GM19193 (cell line): ENCODE measurements around the gene HSPD1.

Experiments
- POLR2A ChIP-seq: IDR thresholded peaks from 4 replicates; pipeline ENCODE4 v1.6.1; 2011; ENCODE audit not compliant: insufficient read depth, insufficient read length; ENCODE audit errors: extremely low read depth

Gene HSPD1

DNA sequence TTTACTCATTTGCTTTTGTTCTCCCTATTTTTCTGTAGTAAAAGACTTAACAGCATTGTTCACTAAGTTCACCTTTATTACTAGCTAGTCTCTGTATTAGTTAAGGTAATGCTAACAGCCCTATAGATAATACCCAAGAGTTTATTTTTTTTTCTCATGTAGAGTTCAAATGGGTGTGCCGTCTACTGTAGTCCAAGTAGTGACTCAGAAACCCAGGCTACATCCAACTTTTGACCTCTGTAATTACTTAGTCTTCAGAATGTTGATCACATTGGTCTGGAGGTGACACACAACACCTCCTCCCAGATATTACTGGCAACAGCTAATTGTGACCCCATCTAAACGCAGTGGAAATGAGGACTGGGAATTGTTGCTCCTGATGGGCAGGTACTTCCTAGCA is 38.6 kb downstream of the HSPD1 start:
- TF ChIP-seq POLR2A = no peak

DNA sequence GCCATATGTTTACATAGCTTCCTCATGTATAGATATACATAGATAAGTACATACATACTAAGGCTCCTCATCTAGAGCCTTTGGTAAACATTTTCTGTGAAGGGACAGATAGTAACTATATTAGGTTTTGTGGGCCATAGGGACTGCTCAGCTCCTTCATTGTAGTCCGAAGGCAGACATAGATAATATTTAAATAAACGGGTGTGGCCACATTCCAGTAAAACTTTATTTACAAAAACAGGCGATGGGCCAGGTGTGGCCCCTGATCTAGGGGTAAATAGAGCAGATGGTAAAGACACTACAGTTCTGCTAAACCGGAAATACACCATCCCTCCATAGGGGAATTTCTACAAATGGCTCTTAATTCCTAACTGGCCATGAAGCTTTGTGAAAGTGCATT is 39.0 kb downstream of the HSPD1 start:
- TF ChIP-seq POLR2A = no peak

DNA sequence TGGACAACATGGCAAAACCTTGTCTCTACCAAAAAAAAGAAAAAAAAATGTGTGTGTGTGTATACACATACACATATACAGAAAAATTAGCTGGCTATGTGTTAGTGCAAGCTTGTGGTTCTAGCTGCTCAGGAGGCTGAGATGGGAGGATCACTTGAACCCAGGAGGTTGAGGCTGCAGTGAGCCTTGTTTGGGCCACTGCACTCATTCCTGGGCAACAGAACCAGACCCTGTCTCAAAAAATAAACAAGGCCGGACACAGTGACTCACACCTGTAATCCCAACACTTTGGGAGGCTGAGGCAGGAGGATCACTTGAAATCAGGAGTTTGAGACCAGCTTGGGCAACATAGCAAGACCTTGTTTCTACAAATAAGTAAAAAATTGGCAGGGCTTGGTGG is 44.2 kb downstream of the HSPD1 start:
- TF ChIP-seq POLR2A = no peak

DNA sequence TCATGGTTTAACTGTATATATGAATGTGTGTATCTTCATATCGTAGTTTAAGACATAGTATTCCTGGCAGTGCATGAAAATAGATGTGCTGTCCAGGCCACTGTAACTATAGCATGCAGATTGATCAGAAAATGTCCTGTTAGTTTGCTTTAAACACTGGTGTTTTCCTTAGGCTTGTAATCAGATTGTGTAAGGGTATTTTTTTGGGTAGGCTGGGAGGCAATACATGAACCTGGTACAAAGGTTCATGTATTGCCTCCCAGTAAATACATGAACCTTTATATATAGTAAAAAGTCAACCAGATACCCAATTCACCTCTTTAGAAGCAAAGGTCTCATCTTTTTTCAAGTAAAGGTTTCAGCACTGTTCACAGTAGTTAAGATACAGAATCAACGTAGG is 44.7 kb downstream of the HSPD1 start:
- no peak for TF ChIP-seq POLR2A

DNA sequence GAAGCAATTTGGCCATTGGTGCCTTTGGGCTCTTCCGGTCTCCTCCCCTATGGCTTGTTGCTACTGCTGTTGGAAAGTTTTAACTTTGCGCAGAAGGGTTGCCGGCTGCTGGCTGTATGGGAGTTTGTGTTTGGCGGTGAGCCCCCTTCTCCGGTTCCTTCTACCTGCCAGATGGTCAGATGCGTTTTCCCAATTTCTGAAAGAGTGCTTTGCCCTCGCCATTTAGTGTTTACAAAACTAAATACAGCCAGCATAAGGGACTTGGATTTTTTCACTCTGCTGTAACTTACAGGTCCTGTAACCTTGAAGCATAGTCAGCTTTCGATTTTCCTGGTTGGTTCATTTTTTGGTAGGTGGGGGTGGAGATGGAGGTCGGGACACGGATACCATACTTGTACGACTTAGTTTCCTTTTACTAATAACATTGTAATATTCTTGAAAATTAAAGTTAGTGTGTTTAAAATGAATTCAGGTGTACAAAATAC is 45.7 kb downstream of the HSPD1 start:
- TF ChIP-seq POLR2A = no peak

DNA sequence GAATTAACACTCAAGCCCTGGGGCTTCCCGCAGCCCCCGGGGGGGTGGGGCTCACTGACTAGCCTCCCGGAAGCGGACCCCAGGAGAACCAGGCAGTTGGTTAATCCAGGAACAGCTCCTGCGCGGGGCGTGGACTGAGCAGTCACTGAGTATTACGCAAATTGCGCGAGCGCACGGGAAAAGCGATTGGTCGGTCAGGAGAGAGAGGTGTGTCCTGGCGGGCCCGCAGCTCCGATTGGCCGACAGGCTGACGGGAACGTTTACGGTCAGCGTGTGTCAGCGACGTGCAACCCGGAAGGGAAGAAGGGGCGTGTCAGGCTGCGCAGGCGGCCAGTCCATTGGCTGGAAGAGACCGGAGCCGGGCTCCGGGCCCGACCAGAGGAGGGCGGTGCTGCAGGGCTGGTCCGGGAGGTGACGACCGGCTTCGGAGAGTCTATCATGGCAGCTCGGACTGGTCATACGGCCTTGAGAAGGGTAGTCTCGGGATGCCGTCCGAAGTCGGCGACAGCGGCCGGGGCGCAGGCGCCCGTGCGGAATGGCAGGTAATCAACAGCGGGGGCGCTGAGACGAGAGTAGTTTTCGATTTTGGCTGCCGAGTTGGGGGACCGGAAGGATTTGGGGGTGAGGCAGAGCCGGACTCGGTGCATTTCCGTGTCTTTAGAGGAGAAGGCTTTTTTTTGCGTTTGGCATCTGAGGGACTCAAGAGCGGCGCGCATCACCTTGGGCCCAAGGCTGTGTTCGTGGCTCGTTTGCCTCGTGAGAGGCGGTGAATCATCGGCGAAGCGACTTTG is 46.3 kb downstream of the HSPD1 start, which contains the start of gene COQ10B:
TSS of gene COQ10B (plus strand) at position 430 of the 791 bp plus-strand sequence. CDS start at position 439, 9 bp downstream.
- peak; percentile 92 for TF ChIP-seq POLR2A

DNA sequence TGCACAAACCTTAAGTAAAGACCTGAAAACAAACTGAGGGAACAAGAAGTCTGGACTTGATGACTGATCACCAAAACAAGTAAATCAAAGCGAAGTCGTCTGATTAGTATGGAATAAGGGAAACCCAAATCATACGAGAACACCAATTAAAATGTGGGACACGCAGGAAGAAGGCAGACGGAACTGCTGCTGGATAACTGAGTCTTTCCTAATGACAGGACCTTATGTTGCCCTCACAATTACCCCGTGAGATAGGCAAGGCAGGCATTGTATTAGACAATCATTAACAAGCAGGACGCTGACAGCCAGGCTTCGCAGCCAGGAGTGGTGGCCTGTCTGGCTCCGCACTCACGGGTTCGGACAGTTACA is 46.9 kb downstream of the HSPD1 start:
- TF ChIP-seq POLR2A = no peak

DNA sequence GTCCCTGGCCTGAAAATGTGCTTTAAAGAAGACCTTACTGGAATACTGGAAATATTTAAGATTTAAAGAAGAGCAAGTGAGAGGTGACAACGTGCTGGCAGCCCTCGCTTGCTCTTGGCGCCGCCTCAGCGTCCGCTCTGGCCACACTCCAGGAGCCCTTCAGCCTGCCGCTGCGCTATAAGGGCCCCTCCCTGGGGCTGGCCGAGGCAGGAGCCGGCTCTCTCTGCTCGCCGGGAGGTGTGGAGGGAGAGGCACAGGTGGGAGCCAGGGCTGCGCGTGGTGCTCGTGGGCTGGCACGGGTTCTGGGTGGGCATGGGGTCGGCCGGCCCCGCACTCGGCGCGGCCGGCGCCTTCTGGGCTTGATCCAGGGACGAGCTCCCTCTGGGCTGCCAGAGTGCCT is 49.2 kb downstream of the HSPD1 start:
- TF ChIP-seq POLR2A = no peak

DNA sequence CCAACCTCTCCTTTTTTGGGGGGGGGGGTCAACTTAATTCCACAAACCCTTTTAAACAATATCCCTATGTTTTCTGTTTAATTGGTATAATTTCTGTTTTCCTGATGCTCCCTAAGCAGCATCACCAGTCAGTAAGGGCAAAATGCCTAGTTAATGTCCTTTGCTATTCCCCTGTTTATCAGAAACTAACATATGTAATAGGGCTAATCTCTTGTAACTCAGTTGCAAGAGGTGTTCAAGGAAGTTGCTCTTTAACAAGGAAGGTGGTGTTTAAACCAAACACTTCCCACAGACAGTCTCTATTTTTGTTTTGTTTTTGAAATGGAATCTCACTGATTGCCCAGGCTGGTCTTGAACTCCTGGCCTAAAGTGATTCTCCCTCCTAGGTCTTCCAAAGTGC is 52.8 kb downstream of the HSPD1 start:
- TF ChIP-seq POLR2A = no peak

DNA sequence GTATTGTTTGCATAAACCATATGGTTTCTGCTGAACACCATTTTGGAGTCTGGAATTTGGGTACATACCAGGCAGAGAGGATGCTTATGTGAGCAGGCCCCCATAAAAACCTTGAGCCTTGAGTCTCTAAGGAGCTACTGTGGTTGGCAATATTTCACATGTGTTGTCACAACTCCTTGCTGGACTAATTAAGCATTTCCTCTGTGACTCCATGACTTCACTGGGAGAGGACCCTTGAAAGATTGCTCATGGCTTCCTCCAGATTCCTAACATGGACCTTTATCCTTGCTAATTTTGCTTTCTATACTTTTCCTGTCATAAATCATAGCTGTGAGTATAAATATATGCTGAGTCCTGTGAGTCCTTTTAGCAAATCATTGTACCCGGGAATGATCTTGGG is 53.9 kb downstream of the HSPD1 start:
- TF ChIP-seq POLR2A = no peak

DNA sequence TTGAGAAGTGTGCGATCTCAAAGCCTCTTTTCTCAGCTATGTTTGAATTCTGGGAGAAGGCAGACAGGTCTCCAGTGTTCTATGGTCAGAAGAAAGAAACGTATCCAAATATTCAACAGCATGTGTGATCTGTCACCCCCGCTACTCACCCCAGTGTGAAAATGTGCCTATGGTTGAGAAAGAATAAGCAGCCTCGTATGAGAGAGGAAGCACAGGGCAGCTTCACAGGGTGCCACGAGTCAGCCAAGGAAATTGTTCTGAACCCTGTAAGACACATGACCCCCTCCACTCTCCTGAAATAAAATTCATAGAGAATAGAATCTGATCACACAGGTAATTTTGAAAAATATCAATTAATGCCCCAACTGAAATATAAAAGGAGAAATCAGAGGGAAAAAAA is 56.8 kb downstream of the HSPD1 start:
- TF ChIP-seq POLR2A = no peak

DNA sequence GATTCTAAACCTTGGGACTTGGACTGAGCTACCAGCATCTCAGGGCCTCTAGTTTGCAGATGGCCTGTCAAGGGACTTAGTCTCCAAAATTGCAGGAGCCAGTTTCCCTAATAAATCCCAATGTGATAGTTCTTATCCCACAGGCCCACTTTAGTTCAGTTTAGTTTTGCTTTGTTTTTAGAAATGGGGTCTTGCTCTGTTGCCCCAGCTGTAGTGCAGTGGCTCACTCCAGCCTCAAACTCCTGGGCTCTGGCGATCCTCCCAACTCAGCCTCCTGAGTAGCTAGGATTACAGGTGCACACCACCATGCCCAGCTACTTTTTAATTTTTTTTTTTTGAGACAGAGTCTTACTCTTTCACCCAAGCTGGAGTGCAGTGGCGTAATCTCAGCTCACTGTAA is 62.3 kb downstream of the HSPD1 start:
- no peak for TF ChIP-seq POLR2A
